GM23338 (cell line): ENCODE results near the gene STAP2. TPM values are rescaled to one million over a fixed set of nuclear protein-coding genes. Genes with fewer than 3 reads are reported as not detected.

ENCODE experiments used
- ATAC-seq: fragments of 200-7000 bp; cut with Tn5 transposase; 3 replicates; pipeline ENCODE4 v1.9.1; 2020
- DNase-seq: peaks from one replicate; pipeline ENCODE4 v3.0.0-alpha.2; 2015; ENCODE audit warnings: low spot score
- H2AFZ ChIP-seq: fragments of 200-600 bp; sonication (generic); 2 replicates; pipeline ENCODE4 v1.8.0; 2016; ENCODE audit warnings: antibody characterized with exemption, mild to moderate bottlenecking, moderate library complexity
- H3F3A ChIP-seq: fragments of 200-600 bp; sonication (generic); replicated peaks from 2 replicates; pipeline ENCODE4 v1.8.0; 2017; ENCODE audit warnings: antibody characterized with exemption, mixed run types, low read depth
- H3K27ac ChIP-seq: fragments of 200-600 bp; sonication (generic); 2 replicates; pipeline ENCODE4 v1.6.1; 2016; ENCODE audit warnings: low read depth
- H3K27me3 ChIP-seq: fragments of 200-600 bp; sonication (generic); 2 replicates; pipeline ENCODE4 v1.8.0; 2016; ENCODE audit warnings: mild to moderate bottlenecking, mixed run types, moderate library complexity; ENCODE audit not compliant: insufficient read depth
- H3K36me3 ChIP-seq: fragments of 200-600 bp; sonication (generic); 2 replicates; pipeline ENCODE4 v1.8.0; 2016; ENCODE audit warnings: mild to moderate bottlenecking; ENCODE audit not compliant: insufficient read depth
- H3K4me1 ChIP-seq: fragments of 200-600 bp; sonication (generic); 2 replicates; pipeline ENCODE4 v1.8.0; 2016; ENCODE audit warnings: mild to moderate bottlenecking, moderate library complexity; ENCODE audit not compliant: insufficient read depth
- H3K4me2 ChIP-seq: fragments of 200-600 bp; sonication (generic); 2 replicates; pipeline ENCODE4 v1.7.1; 2017; ENCODE audit warnings: mixed run types
- H3K4me3 ChIP-seq: fragments of 200-600 bp; sonication (generic); 2 replicates; pipeline ENCODE4 v1.6.1; 2016; ENCODE audit warnings: mixed run types
- H3K79me2 ChIP-seq: fragments of 200-600 bp; sonication (generic); replicated peaks from 2 replicates; pipeline ENCODE4 v1.8.0; 2017; ENCODE audit warnings: mild to moderate bottlenecking; ENCODE audit not compliant: insufficient read depth
- H3K9me2 ChIP-seq: fragments of 200-600 bp; sonication (generic); 2 replicates; pipeline ENCODE4 v1.8.0; 2017; ENCODE audit not compliant: insufficient read depth
- H4K20me1 ChIP-seq: fragments of 200-600 bp; sonication (generic); replicated peaks from 2 replicates; pipeline ENCODE4 v1.8.0; 2017; ENCODE audit warnings: mild to moderate bottlenecking; ENCODE audit not compliant: insufficient read depth
- H3K27ac Mint-ChIP-seq: 2 replicates; pipeline ENCODE4 v1.8.0; 2020; ENCODE audit warnings: inconsistent platforms, mild to moderate bottlenecking, moderate library complexity, mixed read lengths
- H3K27me3 Mint-ChIP-seq: 3 replicates; pipeline ENCODE4 v1.8.0; 2022; ENCODE audit warnings: low read depth, mild to moderate bottlenecking, moderate library complexity, mixed read lengths, inconsistent platforms; ENCODE audit not compliant: insufficient read depth, poor library complexity
- H3K36me3 Mint-ChIP-seq: 3 replicates; pipeline ENCODE4 v1.8.0; 2021; ENCODE audit warnings: low read depth, mild to moderate bottlenecking, inconsistent platforms, moderate library complexity, mixed read lengths
- H3K4me1 Mint-ChIP-seq: 3 replicates; pipeline ENCODE4 v1.8.0; 2020; ENCODE audit warnings: mild to moderate bottlenecking, inconsistent platforms, mixed read lengths
- H3K4me3 Mint-ChIP-seq: 3 replicates; pipeline ENCODE4 v1.8.0; 2021; ENCODE audit warnings: moderate library complexity, mild to moderate bottlenecking, inconsistent platforms, mixed read lengths
- H3K9me3 Mint-ChIP-seq: 3 replicates; pipeline ENCODE4 v1.8.0; 2020; ENCODE audit warnings: moderate library complexity, mild to moderate bottlenecking, inconsistent platforms, mixed read lengths
- CREB1 ChIP-seq: fragments of 250-450 bp; sonication (Bioruptor Pico); IDR thresholded peaks from 2 replicates; pipeline ENCODE4 v1.5.0; 2020; ENCODE audit warnings: low read depth, mild to moderate bottlenecking, moderate library complexity
- CTCF ChIP-seq, 2 experiments: fragments of 200-600 bp in 1 of 2; sonication (generic) in 1 of 2; conservative IDR thresholded peaks; 2 replicates each; pipeline versions ENCODE4 v1.5.1 to v1.6.1; 2016 to 2017; ENCODE audit warnings: antibody characterized with exemption in 2 of 2, low read depth in 2 of 2, mild to moderate bottlenecking in 2 of 2, moderate library complexity in 1 of 2
- ETS1 ChIP-seq: IDR thresholded peaks from 2 replicates; pipeline ENCODE4 v1.6.1; 2016; ENCODE audit warnings: antibody characterized with exemption
- EZH2 ChIP-seq: fragments of 200-600 bp; sonication (generic); IDR thresholded peaks from one replicate; pipeline ENCODE4 v1.8.0; 2017; ENCODE audit warnings: antibody characterized with exemption, mild to moderate bottlenecking, low read depth; ENCODE audit not compliant: unreplicated experiment
- EZH2phosphoT487 ChIP-seq: fragments of 200-600 bp; sonication (generic); IDR thresholded peaks from one replicate; pipeline ENCODE4 v1.8.1; 2018; ENCODE audit warnings: antibody characterized with exemption; ENCODE audit not compliant: unreplicated experiment
- JUNB ChIP-seq: IDR thresholded peaks from one replicate; pipeline ENCODE4 v1.6.1; 2016; ENCODE audit warnings: antibody characterized with exemption; ENCODE audit not compliant: unreplicated experiment
- POLR2AphosphoS5 ChIP-seq: IDR thresholded peaks from 2 replicates; pipeline ENCODE4 v1.6.1; 2016; ENCODE audit warnings: antibody characterized with exemption, low read depth
- REST ChIP-seq: IDR thresholded peaks from one replicate; pipeline ENCODE4 v1.6.1; 2018; ENCODE audit warnings: antibody characterized with exemption; ENCODE audit not compliant: unreplicated experiment
- STAT1 ChIP-seq: IDR thresholded peaks from one replicate; pipeline ENCODE4 v1.6.1; 2016; ENCODE audit warnings: antibody characterized with exemption; ENCODE audit not compliant: unreplicated experiment
- ZNF114 ChIP-seq: fragments of 250-450 bp; sonication (Bioruptor Pico); IDR thresholded peaks from 2 replicates; pipeline ENCODE4 v1.5.0; 2020; ENCODE audit warnings: mild to moderate bottlenecking, moderate library complexity
- ZNF331 ChIP-seq: fragments of 250-450 bp; sonication (Bioruptor Pico); IDR thresholded peaks from 2 replicates; pipeline ENCODE4 v1.5.0; 2020; ENCODE audit warnings: low read depth, mild to moderate bottlenecking, moderate library complexity
- ZNF462 ChIP-seq: fragments of 250-450 bp; sonication (Bioruptor Pico); IDR thresholded peaks from 2 replicates; pipeline ENCODE4 v1.5.0; 2020; ENCODE audit warnings: mild to moderate bottlenecking, moderate library complexity
- polyA plus RNA-seq: library from polyadenylated mRNA; unstranded; fragments of >200 nt; fragmentation: Nextera tagmentation; extraction: Ambion mirVana; gene quantifications from 2 replicates; pipeline ENCODE4 v1.2.1, GENCODE V29; 2016
- total RNA-seq: library from RNA; depleted of rRNA; stranded (reverse); fragments of >200 nt; shearing (Covaris generic); gene quantifications from 2 replicates; pipeline ENCODE4 v1.2.3, GENCODE V29; 2014

STAP2 gene
- total and polyA plus RNA-seq, 2 experiments from 2014 or later, result 15.1 to 20.7 TPM

GRCh38 chr19:4367781-4368127 is 29.1 kb upstream of the STAP2 start:
- Histone ChIP-seq H3K79me2 (peaks cover 19% of the 10 kb centered on the region; the same call in 1 of the 2 replicates), H3K27ac (no peak overlapping the region)
- H3K9me3 Mint-ChIP-seq, result no peaks in the 10 kb centered on the region

More at GRCh38 chr19:4367781-4368127, 29.1 kb upstream of the STAP2 start:
- ATAC-seq (no peak), DNase-seq (no peak)
- Histone ChIP-seq H3K4me1 (peaks cover 10% of the 10 kb centered on the region), H2AFZ (no peak overlapping the region), H3K36me3 (no peaks in the 10 kb centered on the region), H3K9me2 (no peaks in the 10 kb centered on the region), H3K4me3 (no peak overlapping the region), H3K4me2 (no peak overlapping the region), H3F3A (peaks cover 11% of the 10 kb centered on the region; the same call in 1 of the 2 replicates), H4K20me1 (peaks cover 11% of the 10 kb centered on the region; the same call in 1 of the 2 replicates), H3K27me3 (no peaks in the 10 kb centered on the region)
- H3K27me3 Mint-ChIP-seq, result peaks cover 29% of the 10 kb centered on the region
- TF ChIP-seq STAT1 (no peak), CTCF (conservative IDR thresholded peaks at IDR 0.05; ENCODE audit: low read depth in 2 of 2) (no peak), ZNF462 (no peak), EZH2 (no peak), ZNF331 (CRISPR knock-in tag) (no peak), ETS1 (no peak), JUNB (no peak), ZNF114 (CRISPR knock-in tag) (no peak), POLR2AphosphoS5 (no peak), EZH2phosphoT487 (no peak), REST (no peak), CREB1 (CRISPR knock-in tag) (no peak)
- peaks cover 23% of the 10 kb centered on the region for H3K4me1 Mint-ChIP-seq
- no peak overlapping the region for H3K4me3 Mint-ChIP-seq
- peaks cover 6% of the 10 kb centered on the region; the same call in 1 of the 3 replicates for H3K36me3 Mint-ChIP-seq
- peak overlapping the region; percentile 91 for H3K27ac Mint-ChIP-seq
